A673 (cell line): Measurements from ENCODE around the gene SLC27A1. TPM values are rescaled to one million over a fixed set of nuclear protein-coding genes. Genes with fewer than 3 reads are reported as not detected.

Source experiments
- BruUV-seq: library from RNA; stranded (reverse); fragments of 400-500 nt; replicated peaks from 2 replicates; lab custom pipeline; 2021; lab: Mats Ljungman, UMichigan
- CTCF ChIA-PET: fragments of 300-600 bp; sonication (Branson Sonifier 250); formaldehyde crosslinking; loops from one replicate; lab custom pipeline; 2022; ENCODE audit warnings: antibody characterized with exemption; lab: Charles Lee
- POLR2A ChIA-PET: fragments of 300-600 bp; sonication (Branson Sonifier 250); formaldehyde crosslinking; loops from one replicate; lab custom pipeline; 2022; ENCODE audit warnings: antibody characterized with exemption; ENCODE audit not compliant: low non-redundant PET; lab: Charles Lee
- DNase-seq: peaks from one replicate; pipeline ENCODE4 v3.0.0-alpha.2; 2015; ENCODE audit warnings: low spot score
- H3K27ac ChIP-seq: fragments of 200-600 bp; sonication (generic); 2 replicates; pipeline ENCODE4 v1.5.1; 2016; ENCODE audit warnings: mixed run types, low read depth, mild to moderate bottlenecking, mixed read lengths, antibody characterized with exemption, low read length; ENCODE audit not compliant: poor library complexity, severe bottlenecking
- H3K27me3 ChIP-seq: fragments of 200-600 bp; sonication (generic); replicated peaks from 2 replicates; pipeline ENCODE4 v1.6.1; 2017; ENCODE audit warnings: mixed run types, low read depth, mild to moderate bottlenecking, mixed read lengths, antibody characterized with exemption, low read length; ENCODE audit not compliant: insufficient read depth, poor library complexity
- H3K36me3 ChIP-seq: fragments of 200-600 bp; sonication (generic); 2 replicates; pipeline ENCODE4 v1.6.1; 2016; ENCODE audit warnings: mixed run types, mild to moderate bottlenecking, mixed read lengths, antibody characterized with exemption, low read length; ENCODE audit not compliant: insufficient read depth, poor library complexity, severe bottlenecking
- H3K4me1 ChIP-seq: fragments of 200-600 bp; sonication (generic); 2 replicates; pipeline ENCODE4 v1.6.1; 2017; ENCODE audit warnings: mixed run types, mild to moderate bottlenecking, mixed read lengths, antibody characterized with exemption, low read length; ENCODE audit not compliant: insufficient read depth, poor library complexity, severe bottlenecking
- H3K4me3 ChIP-seq: fragments of 200-600 bp; sonication (generic); 2 replicates; pipeline ENCODE4 v1.5.1; 2016; ENCODE audit warnings: low read depth, mixed run types, mild to moderate bottlenecking, mixed read lengths, low read length; ENCODE audit not compliant: poor library complexity, severe bottlenecking
- H3K9me3 ChIP-seq: fragments of 200-600 bp; sonication (generic); 2 replicates; pipeline ENCODE4 v1.6.1; 2016; ENCODE audit warnings: mixed run types, low read depth, mild to moderate bottlenecking, mixed read lengths, antibody characterized with exemption, low read length; ENCODE audit not compliant: poor library complexity, severe bottlenecking
- EZH2 ChIP-seq: fragments of 200-600 bp; sonication (generic); IDR thresholded peaks from 2 replicates; pipeline ENCODE4 v1.6.1; 2017; ENCODE audit warnings: borderline replicate concordance, low read depth, mild to moderate bottlenecking, mixed read lengths, antibody characterized with exemption, low read length; ENCODE audit not compliant: poor library complexity, severe bottlenecking
- intact Hi-C: fragments of 100-400 bp; cut with micrococcal nuclease; formaldehyde crosslinking; loops from one replicate; pipeline ENCODE4 v1.10.0; 2022; ENCODE audit not compliant: unreplicated experiment
- total RNA-seq: library from RNA; stranded (reverse); gene quantifications from 2 replicates; pipeline ENCODE4 v1.2.3, GENCODE V29; 2021
- TF ChIP-seq, protein P1 (sequence below): fragments of 300-800, 200-600 bp; sonication (generic); conservative IDR thresholded peaks from 2 replicates; pipeline ENCODE4 v1.5.1; 2017; ENCODE audit warnings: low read depth, mild to moderate bottlenecking, antibody characterized with exemption, low read length, moderate library complexity, mixed read lengths

SLC27A1 gene
- total RNA-seq, 1 experiment from 2014 or later: 3.0 TPM

DNA sequence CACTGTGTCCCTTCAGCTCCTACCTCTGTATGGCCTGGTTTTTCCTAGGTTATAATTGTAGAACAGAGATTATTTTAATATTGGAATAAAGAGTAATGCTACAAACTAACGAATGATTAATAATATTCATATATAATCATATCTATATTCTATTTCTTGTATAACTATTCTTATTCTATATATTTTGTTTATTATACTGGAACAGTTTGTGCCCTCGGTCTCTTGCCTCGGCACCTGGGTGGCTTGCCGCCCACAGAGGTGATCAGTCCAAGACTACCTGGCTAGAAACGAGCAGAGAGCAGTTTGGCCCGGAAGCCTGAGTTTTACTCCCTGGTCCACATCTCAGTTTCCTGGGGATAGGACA is 3.9 kb upstream of the SLC27A1 start:
- H3K9me3 ChIP-seq: no peaks in the 10 kb centered on the region
- no peak for DNase-seq
- no peak for TF ChIP-seq EZH2
- TF ChIP-seq, protein P1, sequence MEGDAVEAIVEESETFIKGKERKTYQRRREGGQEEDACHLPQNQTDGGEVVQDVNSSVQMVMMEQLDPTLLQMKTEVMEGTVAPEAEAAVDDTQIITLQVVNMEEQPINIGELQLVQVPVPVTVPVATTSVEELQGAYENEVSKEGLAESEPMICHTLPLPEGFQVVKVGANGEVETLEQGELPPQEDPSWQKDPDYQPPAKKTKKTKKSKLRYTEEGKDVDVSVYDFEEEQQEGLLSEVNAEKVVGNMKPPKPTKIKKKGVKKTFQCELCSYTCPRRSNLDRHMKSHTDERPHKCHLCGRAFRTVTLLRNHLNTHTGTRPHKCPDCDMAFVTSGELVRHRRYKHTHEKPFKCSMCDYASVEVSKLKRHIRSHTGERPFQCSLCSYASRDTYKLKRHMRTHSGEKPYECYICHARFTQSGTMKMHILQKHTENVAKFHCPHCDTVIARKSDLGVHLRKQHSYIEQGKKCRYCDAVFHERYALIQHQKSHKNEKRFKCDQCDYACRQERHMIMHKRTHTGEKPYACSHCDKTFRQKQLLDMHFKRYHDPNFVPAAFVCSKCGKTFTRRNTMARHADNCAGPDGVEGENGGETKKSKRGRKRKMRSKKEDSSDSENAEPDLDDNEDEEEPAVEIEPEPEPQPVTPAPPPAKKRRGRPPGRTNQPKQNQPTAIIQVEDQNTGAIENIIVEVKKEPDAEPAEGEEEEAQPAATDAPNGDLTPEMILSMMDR: no peak
- no peaks in the 10 kb centered on the region for H3K36me3 ChIP-seq
- ChIA-PET POLR2A (interaction anchor here (0.6 kb wide), 1 partner anchor 281 kb away, joined by 3 read pairs; no protein-coding TSS in a partner anchor), CTCF (interaction anchor here (0.6 to 2.1 kb wide), 3 partner anchors 12 to 73 kb away, joined by 3 to 5 read pairs (median 4); partner anchors contain the start of gene CCDC194)
- intact Hi-C loops: loop anchor here (2.0 to 5.0 kb wide), 2 partner anchors 72 to 119 kb away; partner anchors contain the start of gene CCDC194
- peaks cover 8% of the 10 kb centered on the region for H3K4me1 ChIP-seq
- no TSS peak for BruUV-seq
- H3K27me3 ChIP-seq: no peaks in the 10 kb centered on the region
- no peak overlapping the region for H3K4me3 ChIP-seq
- no peak overlapping the region for H3K27ac ChIP-seq

DNA sequence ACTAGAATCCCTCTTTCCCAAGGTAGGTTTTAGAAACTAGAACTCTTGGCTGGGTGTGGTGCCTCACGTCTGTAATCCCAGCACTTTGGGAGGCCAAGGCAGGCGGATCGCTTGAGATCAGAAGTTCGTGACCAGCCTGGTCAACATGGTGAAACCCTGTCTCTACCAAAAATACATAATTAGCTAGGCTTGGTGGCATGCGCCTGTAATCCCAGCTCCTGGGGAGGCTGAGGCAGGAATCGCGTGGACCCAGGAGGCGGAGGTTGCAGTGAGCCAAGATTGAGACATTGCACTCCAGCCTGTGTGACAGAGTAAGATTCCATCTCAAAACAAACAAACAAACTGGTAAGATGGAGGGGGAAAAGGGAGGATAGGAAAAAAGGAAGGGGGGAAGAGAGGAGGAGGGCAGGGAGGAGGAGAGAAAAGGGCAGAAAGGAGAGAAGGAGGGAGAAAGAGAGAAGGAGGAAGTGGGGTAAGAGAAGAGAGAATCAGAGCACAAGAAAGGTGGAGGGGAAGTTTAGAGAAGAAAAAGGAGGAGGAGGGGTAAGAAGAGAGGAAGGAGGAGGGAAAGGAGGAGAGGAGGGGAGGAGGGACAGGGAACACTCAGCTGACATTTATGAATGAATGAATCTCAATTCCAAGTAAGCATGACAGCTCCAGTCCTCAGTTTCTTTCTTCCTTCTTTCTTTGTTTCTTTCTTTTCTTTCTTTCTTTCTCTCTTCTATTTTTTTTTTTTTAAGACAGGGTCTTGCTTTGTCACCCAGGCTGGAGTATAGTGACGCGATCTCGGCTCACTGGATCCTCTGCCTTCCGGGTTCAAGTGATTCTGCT is 2.6 kb upstream of the SLC27A1 start:
- H3K27ac ChIP-seq: no peak overlapping the region
- no peaks in the 10 kb centered on the region for H3K27me3 ChIP-seq
- ChIA-PET POLR2A (interaction anchor here (0.6 kb wide), 1 partner anchor 27 kb away, joined by 4 read pairs; no protein-coding TSS in a partner anchor), CTCF (interaction anchor here (0.8 kb wide), 1 partner anchor 13 kb away, joined by 3 read pairs; no protein-coding TSS in a partner anchor)
- TF ChIP-seq, protein P1: no peak
- intact Hi-C loops: loop anchor here (2.0 to 5.0 kb wide), 2 partner anchors 73 to 120 kb away; partner anchors contain the start of gene CCDC194
- no TSS peak for BruUV-seq
- H3K9me3 ChIP-seq: no peaks in the 10 kb centered on the region
- no peaks in the 10 kb centered on the region for H3K36me3 ChIP-seq
- peaks cover 8% of the 10 kb centered on the region for H3K4me1 ChIP-seq
- DNase-seq: no peak
- H3K4me3 ChIP-seq: no peak overlapping the region

DNA sequence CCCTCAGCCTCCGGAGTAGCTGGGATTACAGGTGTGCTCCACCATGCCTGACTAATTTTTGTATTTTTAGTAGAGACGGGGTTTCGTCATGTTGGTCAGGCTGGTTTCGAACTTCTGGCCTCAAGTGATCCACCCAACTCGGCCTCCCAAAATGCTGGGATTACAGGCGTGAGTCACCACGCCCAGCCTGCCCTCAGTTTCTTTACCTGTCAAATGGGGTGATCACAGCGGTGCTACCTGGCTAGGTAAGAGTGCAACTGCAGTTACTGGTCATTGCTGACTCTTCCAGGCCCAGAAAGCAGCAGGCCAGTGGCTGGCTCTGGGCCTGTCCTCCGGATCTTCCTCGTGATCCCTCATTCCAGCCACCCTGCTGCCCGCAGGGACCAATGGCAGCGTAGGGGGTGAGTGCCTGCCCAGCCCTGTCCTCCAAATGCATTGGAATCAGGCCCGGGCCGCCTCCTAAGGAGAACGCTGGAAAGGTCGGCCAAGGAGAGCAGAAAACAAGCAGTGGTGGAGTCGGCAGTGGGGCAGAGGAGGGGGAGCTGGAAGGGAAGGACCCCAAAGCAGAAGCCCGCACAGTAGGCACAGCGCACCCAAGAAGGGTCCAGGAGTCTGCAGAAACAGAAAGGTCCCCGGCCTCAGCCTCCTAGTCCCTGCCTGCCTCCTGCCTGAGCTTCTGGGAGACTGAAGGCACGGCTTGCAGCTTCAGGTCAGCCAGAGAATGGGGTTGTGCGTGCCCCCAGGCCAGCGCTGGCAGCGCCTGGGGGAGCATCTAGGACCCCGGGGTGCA is 1.8 kb upstream of the SLC27A1 start:
- no TSS peak for BruUV-seq
- DNase-seq: no peak
- intact Hi-C loops: loop anchor here (5.0 kb wide), 1 partner anchor 121 kb away; no protein-coding TSS in a partner anchor
- no peaks in the 10 kb centered on the region for H3K9me3 ChIP-seq
- H3K27me3 ChIP-seq: no peaks in the 10 kb centered on the region
- TF ChIP-seq EZH2: no peak
- TF ChIP-seq, protein P1: no peak
- H3K4me3 ChIP-seq: peak overlapping the region; percentile 84
- ChIA-PET POLR2A (interaction anchor here (0.6 kb wide), 1 partner anchor 49 kb away, joined by 3 read pairs; the partner anchor contains the start of gene MVB12A), CTCF (interaction anchor here (0.8 kb wide), 1 partner anchor 14 kb away, joined by 3 read pairs; no protein-coding TSS in a partner anchor)
- no peaks in the 10 kb centered on the region for H3K36me3 ChIP-seq
- peak overlapping the region; percentile 63 for H3K27ac ChIP-seq
- H3K4me1 ChIP-seq: peaks cover 8% of the 10 kb centered on the region
